ENCODE data around the gene CDK5. TPM values are rescaled to one million over a fixed set of nuclear protein-coding genes. Genes with fewer than 3 reads are reported as not detected.

Gene CDK5
- total and polyA plus RNA-seq, 2 of the 13 experiments (the other 11 are each of a cell fraction or from before 2014, with no cell fraction given) = 16.4 to 21.3 TPM

- TF ChIP-seq, protein P1, sequence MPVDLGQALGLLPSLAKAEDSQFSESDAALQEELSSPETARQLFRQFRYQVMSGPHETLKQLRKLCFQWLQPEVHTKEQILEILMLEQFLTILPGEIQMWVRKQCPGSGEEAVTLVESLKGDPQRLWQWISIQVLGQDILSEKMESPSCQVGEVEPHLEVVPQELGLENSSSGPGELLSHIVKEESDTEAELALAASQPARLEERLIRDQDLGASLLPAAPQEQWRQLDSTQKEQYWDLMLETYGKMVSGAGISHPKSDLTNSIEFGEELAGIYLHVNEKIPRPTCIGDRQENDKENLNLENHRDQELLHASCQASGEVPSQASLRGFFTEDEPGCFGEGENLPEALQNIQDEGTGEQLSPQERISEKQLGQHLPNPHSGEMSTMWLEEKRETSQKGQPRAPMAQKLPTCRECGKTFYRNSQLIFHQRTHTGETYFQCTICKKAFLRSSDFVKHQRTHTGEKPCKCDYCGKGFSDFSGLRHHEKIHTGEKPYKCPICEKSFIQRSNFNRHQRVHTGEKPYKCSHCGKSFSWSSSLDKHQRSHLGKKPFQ (CRISPR knock-in tag; IDR thresholded peaks at IDR 0.05; ENCODE audit: insufficient replicate concordance) = peak; percentile 41
- TF ChIP-seq RXRB (CRISPR knock-in tag; IDR thresholded peaks at IDR 0.05; ENCODE audit: borderline replicate concordance) = peak; percentile 73
- no peak for TF ChIP-seq FOXO4 (CRISPR knock-in tag; conservative IDR thresholded peaks at IDR 0.05)
- TF ChIP-seq NCOA2 (CRISPR knock-in tag; IDR thresholded peaks at IDR 0.05) = no peak
- TF ChIP-seq SP5 (CRISPR knock-in tag; IDR thresholded peaks at IDR 0.05; ENCODE audit: borderline replicate concordance, low read depth) = peak; percentile 63; the same call in 1 of the 2 replicates
- TF ChIP-seq LCORL (IDR thresholded peaks at IDR 0.05) = no peak
- TF ChIP-seq LCORL (CRISPR knock-in tag; IDR thresholded peaks at IDR 0.05) = peak; percentile 43; the same call in 1 of the 2 replicates
- TF ChIP-seq ZNF749 (CRISPR knock-in tag; IDR thresholded peaks at IDR 0.05; ENCODE audit: borderline replicate concordance) = no peak
- no peak for TF ChIP-seq ZNF616 (CRISPR knock-in tag; IDR thresholded peaks at IDR 0.05; ENCODE audit: low read depth)
- TF ChIP-seq ZNF281 (CRISPR knock-in tag; IDR thresholded peaks at IDR 0.05; ENCODE audit: borderline replicate concordance) = 0 out of 2 replicates have a peak, but pooled peaks have one; percentile 11
- TF ChIP-seq ZNF704 (CRISPR knock-in tag; IDR thresholded peaks at IDR 0.05; ENCODE audit: borderline replicate concordance) = no peak
- peak; percentile 29; the same call in 1 of the 2 replicates for TF ChIP-seq KDM5B (CRISPR knock-in tag; IDR thresholded peaks at IDR 0.05; ENCODE audit: borderline replicate concordance)
- peak; percentile 57; the same call in 1 of the 2 replicates for TF ChIP-seq SP4 (CRISPR knock-in tag; IDR thresholded peaks at IDR 0.05)
- TF ChIP-seq THAP11 (CRISPR knock-in tag; IDR thresholded peaks at IDR 0.05) = peak; percentile 53
- no peak for TF ChIP-seq SOX13 (IDR thresholded peaks at IDR 0.05)
- TF ChIP-seq SOX13 (CRISPR knock-in tag; conservative IDR thresholded peaks at IDR 0.05 in 1 of 2, IDR thresholded peaks at IDR 0.05 in 1 of 2) = peak in 1 of 2 experiments; percentile 25; a peak in 1 of 4 replicates
- TF ChIP-seq, protein P2, sequence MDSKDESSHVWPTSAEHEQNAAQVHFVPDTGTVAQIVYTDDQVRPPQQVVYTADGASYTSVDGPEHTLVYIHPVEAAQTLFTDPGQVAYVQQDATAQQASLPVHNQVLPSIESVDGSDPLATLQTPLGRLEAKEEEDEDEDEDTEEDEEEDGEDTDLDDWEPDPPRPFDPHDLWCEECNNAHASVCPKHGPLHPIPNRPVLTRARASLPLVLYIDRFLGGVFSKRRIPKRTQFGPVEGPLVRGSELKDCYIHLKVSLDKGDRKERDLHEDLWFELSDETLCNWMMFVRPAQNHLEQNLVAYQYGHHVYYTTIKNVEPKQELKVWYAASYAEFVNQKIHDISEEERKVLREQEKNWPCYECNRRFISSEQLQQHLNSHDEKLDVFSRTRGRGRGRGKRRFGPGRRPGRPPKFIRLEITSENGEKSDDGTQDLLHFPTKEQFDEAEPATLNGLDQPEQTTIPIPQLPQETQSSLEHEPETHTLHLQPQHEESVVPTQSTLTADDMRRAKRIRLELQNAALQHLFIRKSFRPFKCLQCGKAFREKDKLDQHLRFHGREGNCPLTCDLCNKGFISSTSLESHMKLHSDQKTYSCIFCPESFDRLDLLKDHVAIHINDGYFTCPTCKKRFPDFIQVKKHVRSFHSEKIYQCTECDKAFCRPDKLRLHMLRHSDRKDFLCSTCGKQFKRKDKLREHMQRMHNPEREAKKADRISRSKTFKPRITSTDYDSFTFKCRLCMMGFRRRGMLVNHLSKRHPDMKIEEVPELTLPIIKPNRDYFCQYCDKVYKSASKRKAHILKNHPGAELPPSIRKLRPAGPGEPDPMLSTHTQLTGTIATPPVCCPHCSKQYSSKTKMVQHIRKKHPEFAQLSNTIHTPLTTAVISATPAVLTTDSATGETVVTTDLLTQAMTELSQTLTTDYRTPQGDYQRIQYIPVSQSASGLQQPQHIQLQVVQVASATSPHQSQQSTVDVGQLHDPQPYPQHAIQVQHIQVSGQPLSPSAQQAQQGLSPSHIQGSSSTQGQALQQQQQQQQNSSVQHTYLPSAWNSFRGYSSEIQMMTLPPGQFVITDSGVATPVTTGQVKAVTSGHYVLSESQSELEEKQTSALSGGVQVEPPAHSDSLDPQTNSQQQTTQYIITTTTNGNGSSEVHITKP (CRISPR knock-in tag; IDR thresholded peaks at IDR 0.05; ENCODE audit: low read depth) = 0 out of 2 replicates have a peak, but pooled peaks have one; percentile 39
- TF ChIP-seq YEATS2 (CRISPR knock-in tag; IDR thresholded peaks at IDR 0.05; ENCODE audit: borderline replicate concordance) = no peak
Measured at GRCh38 chr7:151012031-151012692, 45.5 kb downstream of the CDK5 start (continued).

Measured in HepG2 (cell line).